ENCODE data around the gene CACNB4. TPM values are rescaled to one million over a fixed set of nuclear protein-coding genes. Genes with fewer than 3 reads are reported as not detected.

CACNB4 gene
- total RNA-seq: 132 TPM

DNA sequence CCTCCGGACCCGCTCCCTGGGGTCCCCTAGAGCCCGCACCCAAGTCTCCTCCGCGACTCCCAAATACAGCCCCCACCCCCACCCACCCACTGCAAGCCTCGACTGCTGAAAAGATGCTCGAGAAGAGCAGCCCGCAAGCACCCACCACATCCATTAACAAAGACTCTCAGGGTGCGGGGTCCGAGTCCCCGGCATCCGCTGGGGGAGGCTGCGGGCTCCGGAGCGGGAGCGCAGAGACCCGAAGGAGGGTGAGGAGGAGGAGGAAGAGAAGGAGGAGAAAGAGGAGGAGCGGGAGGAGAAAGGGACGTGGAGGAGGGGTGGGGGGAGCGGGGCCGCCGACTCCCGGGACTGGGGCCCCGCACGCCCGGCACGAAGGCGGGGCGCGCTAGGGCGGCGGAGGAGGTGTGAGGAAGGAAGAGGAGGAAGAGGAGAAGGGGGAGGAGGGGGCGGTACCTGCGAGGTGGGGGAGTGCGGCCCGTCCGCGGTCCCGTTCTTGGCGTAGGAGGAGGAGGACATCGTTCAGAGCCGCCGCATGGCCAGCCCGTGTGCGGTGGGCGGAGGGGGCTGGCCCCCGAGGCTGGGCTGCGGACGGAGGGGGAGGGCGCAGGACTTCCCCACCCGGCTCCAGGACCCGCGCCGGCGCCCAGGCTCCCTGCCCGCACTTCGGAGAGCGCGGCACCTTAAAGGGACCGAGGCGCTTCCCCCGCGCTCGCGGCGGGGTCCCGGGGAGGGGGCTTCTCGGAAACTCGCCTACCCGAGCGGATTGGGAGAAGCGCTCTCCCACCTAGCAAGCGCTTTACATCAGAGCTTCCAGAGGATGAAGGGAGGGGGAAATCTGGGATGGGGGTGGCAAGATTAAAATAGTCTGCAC, at the start of gene CACNB4:
TSS of gene CACNB4 (minus strand) at position 549 of the 871 bp plus-strand sequence.

GRCh38 chr2:151828143-151828889, 270.5 kb downstream of the CACNB4 start, which contains the start of gene ARL5A:
ARL5A (minus strand) TSS chr2:151828421; CDS start chr2:151828176, 245 bp downstream.

Small RNA genes lying within 50 kb of the gene (small RNA-seq; reads per million reads assigned to genes)
- gene RPL30P2 (ENCODE audit: low replicate concordance): not detected

Other genes starting within 250 kb of the CACNB4 start
- gene STAM2, start 76.7 kb upstream of the CACNB4 start, total RNA-seq: 73.2 TPM
- 123 TPM for gene FMNL2, start 236.1 kb upstream of the CACNB4 start, total RNA-seq

Data from parietal lobe (tissue), 2 donors.